KOPT-K1 (cell line): ENCODE results near the gene PRRC2B.
"Not testable (repeated sequence)": the region's sequence is repeated elsewhere in the genome, so short reads cannot be mapped to it uniquely, and the experiment has no call there.

Experiments
- H3K27ac ChIP-seq: fragments of 200-600 bp; sonication (generic); 2 replicates; pipeline ENCODE4 v1.5.1; 2016; ENCODE audit warnings: antibody characterized with exemption, mild to moderate bottlenecking, low read depth, low read length; ENCODE audit not compliant: poor library complexity, severe bottlenecking
- H3K36me3 ChIP-seq: fragments of 200-600 bp; sonication (generic); 2 replicates; pipeline ENCODE4 v1.5.1; 2017; ENCODE audit warnings: antibody characterized with exemption, mild to moderate bottlenecking, low read length, moderate library complexity; ENCODE audit not compliant: insufficient read depth
- H3K9me3 ChIP-seq: fragments of 200-600 bp; sonication (generic); 2 replicates; pipeline ENCODE4 v1.5.1; 2017; ENCODE audit warnings: antibody characterized with exemption, low read length, mild to moderate bottlenecking; ENCODE audit not compliant: insufficient read depth, poor library complexity, severe bottlenecking

The PRRC2B gene

DNA sequence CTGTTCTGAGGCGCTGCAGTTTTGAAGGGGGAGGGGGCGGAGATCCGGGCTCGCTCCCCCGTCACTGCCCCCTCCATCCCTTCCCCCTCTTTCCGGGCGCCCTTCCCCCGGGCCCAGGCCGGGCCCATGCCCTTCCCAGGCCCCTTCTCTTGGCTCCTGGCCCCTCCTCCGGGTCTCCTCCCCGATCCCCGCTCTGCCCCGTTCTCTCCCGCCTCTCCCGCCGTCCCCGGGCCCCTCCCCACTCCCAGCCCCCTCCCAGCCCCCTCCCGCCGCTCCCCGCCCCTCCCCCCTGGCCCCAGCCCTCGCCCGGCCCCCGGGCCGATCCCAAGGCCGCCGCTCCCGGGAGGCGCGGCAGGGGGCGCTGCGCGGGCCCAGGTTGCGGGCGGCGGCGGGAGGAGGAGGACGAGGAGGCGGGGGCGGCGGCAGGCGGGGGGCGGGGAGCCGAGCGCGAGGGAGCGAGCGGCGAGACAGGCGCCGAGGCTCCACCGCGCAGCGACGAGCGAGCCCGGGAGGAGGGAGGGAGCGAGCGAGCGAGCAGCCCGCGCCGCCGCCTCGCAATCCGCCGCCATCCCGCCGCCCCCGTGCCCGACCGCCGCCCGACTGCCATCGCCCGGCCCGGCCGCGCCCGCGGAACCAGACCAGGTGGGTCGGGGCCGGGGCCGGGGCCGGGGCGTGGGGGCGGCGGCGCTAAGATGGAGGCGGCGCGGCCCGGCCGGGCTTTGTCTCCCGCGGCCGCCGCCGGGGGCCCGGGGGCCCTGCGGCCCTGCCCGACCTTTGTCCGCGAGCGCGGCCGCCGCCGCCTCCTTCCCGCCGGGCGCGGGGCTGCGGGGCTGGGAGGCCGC, at the start of gene PRRC2B:
Gene PRRC2B, plus strand, starts transcription at position 465 of the 842 bp plus-strand sequence. CDS start 36,059 bp downstream, outside the sequence.
- H3K27ac ChIP-seq, result peak within 1 kb of the TSS; percentile 70
- H3K9me3 ChIP-seq, result no peaks in the 10 kb centered on the region
- no peaks in the 10 kb centered on the region; the same call in 1 of the 2 replicates for H3K36me3 ChIP-seq

DNA sequence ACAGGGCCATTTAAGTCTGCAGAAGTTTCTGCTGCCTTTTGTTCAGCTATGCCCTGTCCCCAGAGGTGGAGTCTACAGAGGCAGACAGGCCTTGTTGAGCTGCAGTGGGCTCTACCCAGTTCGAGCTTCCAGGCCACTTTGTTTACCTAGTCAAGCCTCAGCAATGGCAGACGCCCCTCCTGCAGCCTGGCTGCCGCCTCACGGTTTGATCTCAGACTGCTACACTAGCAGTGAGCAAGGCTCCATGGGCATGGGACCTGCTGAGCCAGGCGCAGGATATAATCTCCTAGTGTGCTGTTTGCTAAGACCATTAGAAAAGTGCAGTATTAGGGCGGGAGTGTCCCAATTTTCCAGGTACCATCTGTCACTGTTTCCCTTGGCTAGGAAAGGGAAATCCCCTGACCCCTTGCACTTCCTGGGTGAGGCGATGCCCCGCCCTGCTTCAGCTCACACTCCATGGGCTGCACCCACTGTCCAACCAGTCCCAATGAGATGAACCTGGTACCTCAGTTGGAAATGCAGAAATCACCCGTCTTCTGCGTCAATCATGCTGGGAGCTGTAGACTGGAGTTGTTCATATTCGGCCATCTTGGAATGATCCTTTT, 48.9 kb upstream of the PRRC2B start:
- H3K36me3 ChIP-seq, H3K9me3 ChIP-seq, H3K27ac ChIP-seq: not testable (repeated sequence)

DNA sequence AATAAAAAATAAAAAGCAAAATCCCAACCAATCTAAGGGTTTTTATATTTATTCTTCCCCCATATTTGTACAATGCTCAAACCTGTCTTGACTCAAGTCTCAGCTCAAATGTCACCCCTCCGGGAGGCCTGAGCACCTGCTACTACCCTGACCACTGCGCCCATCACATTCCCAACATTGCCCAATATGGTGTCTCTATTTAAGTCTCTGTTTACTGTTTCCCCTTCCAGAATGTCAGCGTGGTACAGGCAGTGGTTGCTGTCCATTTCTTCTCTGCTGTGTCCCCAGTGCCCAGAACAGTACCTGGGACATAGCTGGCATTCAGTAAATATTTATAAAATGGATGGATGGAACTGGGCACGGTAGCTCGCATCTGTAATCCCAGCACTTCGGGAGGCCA, 47.3 kb upstream of the PRRC2B start:
- no peaks in the 10 kb centered on the region for H3K9me3 ChIP-seq
- no peak overlapping the region for H3K27ac ChIP-seq
- H3K36me3 ChIP-seq, result no peaks in the 10 kb centered on the region

DNA sequence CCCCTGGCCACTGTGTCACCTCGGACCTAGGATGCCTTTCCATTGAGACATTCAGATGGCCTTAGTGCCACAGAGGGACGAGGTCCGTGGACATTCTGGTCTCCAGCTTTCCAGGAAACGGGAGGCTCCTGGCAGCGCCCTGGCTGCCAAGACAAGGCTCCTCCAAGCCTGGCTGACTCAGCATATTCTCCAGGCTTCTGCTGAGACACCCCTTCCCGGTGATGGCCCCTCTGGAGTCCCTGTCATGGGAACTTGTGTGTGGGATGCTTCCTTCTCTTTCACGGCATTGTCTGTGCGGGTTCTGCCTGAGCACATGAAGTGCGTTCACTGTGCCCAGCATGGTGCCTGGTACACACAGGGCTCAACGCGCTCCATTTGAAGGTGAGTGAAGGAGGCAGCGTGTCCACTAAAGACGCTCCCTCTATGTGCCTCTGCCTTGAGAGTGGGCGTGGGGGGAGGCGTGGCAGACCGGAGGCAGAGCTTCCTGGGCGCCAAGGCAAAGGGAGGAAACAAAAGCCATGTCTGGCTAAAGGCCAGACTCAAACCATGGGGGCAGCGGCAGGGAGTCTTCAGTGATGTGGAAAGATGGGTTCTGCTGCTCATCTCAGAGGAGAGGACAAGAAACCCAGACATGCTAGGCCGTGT, 46.4 kb upstream of the PRRC2B start:
- H3K36me3 ChIP-seq, result no peaks in the 10 kb centered on the region
- H3K27ac ChIP-seq, result no peak overlapping the region
- H3K9me3 ChIP-seq, result no peaks in the 10 kb centered on the region

DNA sequence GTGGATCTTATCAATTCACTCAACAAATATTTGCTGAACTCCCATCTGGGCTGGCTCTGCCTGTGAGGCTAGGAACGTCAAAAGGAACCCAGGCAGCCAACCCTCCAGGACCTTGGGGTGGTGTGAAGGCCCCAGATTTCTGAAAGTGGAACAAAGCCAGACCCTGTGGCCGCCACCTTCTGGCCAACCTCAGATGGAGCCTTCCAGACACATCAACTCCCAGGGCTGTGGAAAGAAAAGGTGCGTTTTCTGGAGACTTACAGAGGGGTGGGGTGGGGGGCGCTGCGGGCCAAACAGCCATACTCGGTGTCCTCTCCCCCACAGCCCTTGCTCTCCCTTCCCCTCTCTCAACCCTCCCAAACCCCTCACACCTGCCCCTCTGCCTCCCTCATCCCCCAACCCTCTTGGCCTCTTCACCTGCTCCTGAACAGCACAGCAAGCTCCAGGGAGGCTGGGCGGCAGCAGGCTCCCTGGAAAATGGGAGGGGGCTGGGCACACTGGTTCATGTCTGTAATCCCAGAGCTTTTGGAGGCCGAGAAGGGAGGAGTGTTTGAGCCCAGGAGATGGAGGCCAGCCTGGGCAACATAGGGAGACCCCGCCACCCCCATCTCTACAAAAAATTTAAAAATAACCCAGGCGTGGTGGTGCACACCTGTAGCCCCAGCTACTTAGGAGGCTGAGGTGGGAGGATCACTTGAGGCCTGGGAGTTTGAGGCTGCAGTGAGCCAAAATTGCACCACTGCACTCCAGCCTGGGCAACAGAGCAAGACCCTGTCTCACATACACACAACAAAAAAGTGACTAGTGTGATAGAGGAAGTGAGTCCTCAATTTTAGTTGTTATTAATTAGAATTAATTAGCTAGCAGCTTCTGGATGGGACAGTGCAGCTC, 45.0 kb upstream of the PRRC2B start:
- Histone ChIP-seq H3K9me3 (no peaks in the 10 kb centered on the region), H3K36me3 (no peaks in the 10 kb centered on the region), H3K27ac (no peak overlapping the region)

DNA sequence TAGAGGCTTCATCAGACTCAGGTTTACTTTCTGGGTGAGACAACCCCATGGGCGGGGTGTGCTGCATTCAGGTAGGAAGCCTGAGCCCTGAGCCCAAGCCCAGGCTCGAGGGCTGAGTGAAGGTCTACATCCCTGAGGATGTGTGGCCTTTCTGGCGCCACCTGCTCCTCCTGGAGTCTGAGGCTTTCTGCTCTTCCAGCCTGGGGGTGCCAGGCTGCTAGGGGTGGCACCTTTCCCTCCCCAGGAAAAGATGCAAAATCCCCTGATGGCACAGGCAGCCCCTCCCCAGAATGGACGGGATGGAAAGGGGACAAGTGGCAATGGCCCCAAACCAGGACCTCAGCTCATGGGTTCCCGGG, 44.4 kb upstream of the PRRC2B start:
- H3K9me3 ChIP-seq, result no peaks in the 10 kb centered on the region
- no peaks in the 10 kb centered on the region for H3K36me3 ChIP-seq
- no peak overlapping the region for H3K27ac ChIP-seq

DNA sequence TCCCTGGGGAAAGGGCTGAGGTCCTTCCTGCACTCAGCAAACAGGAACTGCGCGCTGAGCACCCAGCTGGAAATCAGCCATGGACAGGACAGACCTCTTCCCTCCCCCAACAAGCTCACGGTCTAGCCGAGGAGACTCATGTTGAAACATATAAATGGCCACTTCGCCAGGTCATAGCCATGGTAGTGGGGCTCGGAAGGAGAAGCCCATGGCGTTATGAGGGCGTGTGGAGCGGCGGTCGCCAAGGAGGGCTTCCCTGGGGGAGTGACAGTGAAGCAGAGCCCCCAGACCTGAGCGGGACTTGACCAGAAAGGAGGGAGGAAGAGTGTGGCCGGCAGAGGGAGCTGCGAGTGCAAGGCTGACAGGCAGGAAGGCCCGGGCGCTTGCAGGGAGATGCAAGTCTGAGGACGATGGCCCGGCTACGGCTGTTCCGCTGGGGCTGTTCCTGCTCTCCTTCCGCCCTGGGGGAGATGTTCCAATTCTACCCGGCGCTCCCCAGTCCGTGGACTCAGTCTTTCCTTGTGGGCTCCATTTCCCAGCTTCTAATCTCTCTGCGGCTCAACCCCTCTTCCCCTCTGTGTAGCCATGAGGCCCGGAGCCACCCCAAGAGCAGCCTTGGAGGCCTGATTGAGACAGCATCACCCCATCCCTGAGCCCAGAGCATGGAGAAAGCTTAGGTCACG, 43.9 kb upstream of the PRRC2B start:
- H3K27ac ChIP-seq, result no peak overlapping the region
- no peaks in the 10 kb centered on the region for H3K36me3 ChIP-seq
- no peaks in the 10 kb centered on the region for H3K9me3 ChIP-seq

DNA sequence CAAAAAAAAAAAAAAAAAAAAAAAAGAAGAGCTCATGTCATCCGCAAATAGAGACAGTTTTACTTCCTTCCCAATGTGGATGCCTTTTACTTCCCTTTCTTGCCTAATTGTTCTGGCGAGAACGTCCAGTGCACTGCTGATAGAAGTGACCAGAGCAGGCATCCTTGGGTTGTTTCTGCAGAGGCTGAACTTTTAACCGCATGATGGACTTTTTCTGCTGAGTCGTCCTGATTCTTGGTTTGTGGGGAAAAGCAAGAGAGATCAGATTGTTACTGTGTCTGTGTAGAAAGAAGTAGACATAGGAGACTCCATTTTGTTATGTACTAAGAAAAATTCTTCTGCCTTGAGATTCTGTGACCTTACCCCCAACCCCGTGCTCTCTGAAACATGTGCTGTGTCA, 37.4 kb upstream of the PRRC2B start:
- H3K36me3 ChIP-seq, H3K27ac ChIP-seq, H3K9me3 ChIP-seq: not testable (repeated sequence)

DNA sequence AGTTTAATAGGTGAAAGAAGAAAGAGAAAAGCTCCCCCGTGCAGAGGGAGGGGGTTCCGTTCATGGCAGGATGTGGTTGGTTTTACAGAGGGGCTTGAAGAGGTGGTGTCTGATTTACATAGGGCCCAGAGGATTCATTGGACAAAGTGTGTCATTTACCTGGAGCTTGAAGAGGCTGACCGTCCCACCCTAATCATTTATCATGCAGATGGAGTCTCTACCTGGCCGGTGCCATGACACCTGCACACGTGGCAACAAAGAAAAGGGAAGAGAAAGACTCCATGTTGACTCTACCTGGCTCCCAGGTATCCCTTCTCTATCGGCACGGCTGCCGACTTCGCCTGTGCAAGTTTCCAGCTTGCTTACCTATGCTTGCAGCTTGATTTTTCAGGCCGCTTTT, 35.3 kb upstream of the PRRC2B start:
- Histone ChIP-seq H3K9me3 (no peaks in the 10 kb centered on the region), H3K36me3 (no peaks in the 10 kb centered on the region), H3K27ac (no peak overlapping the region)

DNA sequence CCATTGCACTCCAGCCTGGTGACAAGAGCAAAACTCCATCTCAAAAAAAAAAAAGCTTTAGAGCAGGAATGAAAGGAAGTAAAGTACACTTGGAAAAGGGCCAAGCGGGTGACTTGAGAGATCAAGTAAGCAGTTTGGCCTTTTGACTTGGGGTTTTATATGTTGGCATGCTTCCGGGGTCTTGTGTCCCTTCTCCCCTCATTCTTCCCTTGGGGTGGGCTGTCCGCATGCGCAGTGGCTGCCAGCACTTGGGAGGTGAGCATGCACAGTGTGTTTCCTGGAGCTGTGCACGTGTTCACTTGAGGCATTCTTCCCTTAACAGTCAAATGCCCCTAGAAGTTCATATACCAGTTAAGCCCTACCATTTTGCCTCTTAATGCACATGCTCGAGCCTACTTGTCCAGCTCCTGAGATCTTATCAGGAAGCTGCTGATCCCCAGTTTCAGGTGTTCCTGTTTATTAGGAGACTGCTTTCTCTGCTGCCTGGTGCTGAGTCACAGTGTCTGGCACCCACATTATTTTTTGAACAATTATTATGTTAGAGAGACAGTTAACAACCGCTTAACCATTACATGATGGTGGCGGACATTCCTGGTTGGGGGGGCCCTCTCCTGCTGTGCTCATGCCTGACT, 32.6 kb upstream of the PRRC2B start:
- no peaks in the 10 kb centered on the region for H3K9me3 ChIP-seq
- no peaks in the 10 kb centered on the region for H3K36me3 ChIP-seq
- no peak overlapping the region for H3K27ac ChIP-seq

DNA sequence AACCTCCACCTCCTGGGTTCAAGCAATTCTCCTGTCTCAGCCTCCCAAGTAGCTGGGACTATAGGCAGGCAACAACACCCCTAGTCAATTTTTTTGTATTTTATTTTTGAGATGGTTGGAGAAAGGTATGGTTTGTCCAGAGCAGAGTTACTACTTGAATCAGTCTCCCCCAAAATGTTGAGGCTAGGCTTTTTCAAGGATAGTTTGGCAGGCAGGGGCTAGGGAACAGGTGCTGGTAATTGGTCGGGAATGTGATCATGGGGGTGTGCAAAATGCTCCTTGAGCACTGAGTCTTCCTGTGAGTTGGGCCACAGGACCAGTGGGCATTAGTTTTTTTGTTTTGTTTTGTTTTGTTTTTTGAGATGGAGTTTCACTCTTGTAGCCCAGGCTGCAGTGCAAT, 28.3 kb upstream of the PRRC2B start:
- Histone ChIP-seq H3K36me3 (no peaks in the 10 kb centered on the region), H3K9me3 (no peaks in the 10 kb centered on the region), H3K27ac (no peak overlapping the region)

DNA sequence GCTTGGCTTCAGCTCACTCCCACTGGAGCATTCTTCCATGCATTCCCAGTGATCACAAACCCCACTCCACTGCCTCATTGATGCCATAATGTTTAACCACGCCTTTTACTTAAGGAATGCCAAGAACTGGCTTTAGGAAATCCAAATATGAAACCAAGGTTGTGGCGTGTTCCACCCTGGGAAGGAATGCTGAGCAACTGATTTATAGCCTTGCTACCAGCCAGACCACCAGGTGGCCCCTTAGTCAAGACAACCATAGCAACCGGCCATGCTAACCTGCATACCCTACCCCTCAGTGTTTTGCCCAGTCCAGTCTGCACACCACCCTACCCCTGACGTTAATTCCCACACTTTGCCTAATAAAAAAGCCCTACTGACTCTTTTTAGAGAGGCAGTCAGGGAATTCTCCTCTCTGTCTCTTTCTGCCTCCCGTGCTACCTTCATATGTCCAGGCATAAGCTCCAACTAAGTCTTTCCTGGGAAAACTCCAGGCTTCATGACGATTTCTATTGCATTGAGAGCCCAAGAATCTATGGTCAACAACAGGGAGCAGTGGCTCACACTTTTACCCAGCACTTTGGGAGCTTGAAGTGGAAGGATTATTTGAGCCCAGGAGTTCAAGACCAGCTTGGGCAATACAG, 27.0 kb upstream of the PRRC2B start:
- no peaks in the 10 kb centered on the region for H3K36me3 ChIP-seq
- H3K9me3 ChIP-seq, result no peaks in the 10 kb centered on the region
- H3K27ac ChIP-seq, result no peak overlapping the region

DNA sequence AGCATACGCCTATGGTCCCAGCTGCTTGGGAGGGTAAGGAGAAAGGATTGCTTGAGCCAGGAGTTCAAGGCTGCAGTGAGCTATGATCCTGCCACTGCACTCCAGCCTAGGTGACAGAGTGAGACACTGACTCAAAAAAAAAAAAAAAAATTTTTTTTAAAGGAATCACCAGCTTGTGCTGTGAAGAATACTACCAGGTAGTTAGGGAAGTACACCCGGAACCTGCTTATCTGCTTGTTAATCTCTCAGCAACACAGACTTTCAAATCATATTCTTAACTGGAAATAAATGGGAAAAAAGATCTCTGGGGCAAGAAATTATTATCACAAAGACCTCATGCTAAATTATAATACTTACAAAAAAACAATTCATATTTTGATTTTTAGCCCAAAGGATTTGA, 26.4 kb upstream of the PRRC2B start:
- no peaks in the 10 kb centered on the region for H3K36me3 ChIP-seq
- H3K27ac ChIP-seq, result no peak overlapping the region
- no peaks in the 10 kb centered on the region for H3K9me3 ChIP-seq

DNA sequence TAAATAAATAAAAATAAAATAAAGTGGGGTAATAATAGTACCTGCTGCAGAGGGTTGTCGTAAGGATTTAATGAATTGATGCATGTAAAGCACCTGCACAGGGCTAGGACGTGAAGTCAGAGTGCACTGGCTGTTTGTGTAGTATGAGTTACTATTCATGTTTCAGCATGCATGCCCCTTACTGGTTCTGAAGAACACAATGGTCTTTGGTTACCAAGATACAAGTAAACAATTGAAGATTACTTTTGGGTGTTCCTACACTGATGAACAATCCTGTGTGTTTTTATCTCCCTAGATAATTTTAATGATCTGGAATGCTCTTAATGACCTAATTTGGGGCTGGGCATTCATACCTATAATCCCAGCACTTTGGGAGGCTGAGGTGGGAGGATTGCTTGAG, 23.2 kb upstream of the PRRC2B start:
- Histone ChIP-seq H3K9me3 (no peaks in the 10 kb centered on the region), H3K36me3 (no peaks in the 10 kb centered on the region), H3K27ac (no peak overlapping the region)
